H1 (cell line): ENCODE measurements around the gene RNF44. TPM values are rescaled to one million over a fixed set of nuclear protein-coding genes. Genes with fewer than 3 reads are reported as not detected.

Experiments used
- CTCF ChIA-PET: fragments of 300-600 bp; sonication (Branson Sonifier 250); formaldehyde crosslinking; loops from one replicate; lab custom pipeline; 2021; ENCODE audit not compliant: partially characterized antibody; lab: Charles Lee
- POLR2A ChIA-PET: fragments of 300-600 bp; sonication (Branson Sonifier 250); formaldehyde crosslinking; loops from one replicate; lab custom pipeline; 2021; ENCODE audit warnings: inconsistent platforms; ENCODE audit not compliant: partially characterized antibody; lab: Charles Lee
- DNase-seq, 2 experiments: peaks; one replicate each; pipeline versions ENCODE4 v3.0.0 to v3.0.0-alpha.2; 2010 to 2022; ENCODE audit warnings: low spot score in 2 of 2, low read depth in 1 of 2, mixed read lengths in 1 of 2
- FAIRE-seq: peaks from 2 replicates; lab custom pipeline; 2011; peaks lifted over from hg19 to GRCh38; lab: Jason Lieb, UNC
- H2AFZ ChIP-seq: 2 replicates; pipeline ENCODE4 v1.8.1; 2012; ENCODE audit warnings: low read length, inconsistent platforms
- H2AK5ac ChIP-seq: 2 replicates; pipeline ENCODE4 v1.6.1; 2013; ENCODE audit warnings: low read depth, low read length
- H2BK120ac ChIP-seq: replicated peaks from 2 replicates; pipeline ENCODE3; 2013; ENCODE audit warnings: low read depth, low read length, inconsistent platforms
- H2BK12ac ChIP-seq: 2 replicates; pipeline ENCODE4 v1.6.1; 2013; ENCODE audit warnings: low read depth, low read length
- H2BK15ac ChIP-seq: 2 replicates; pipeline ENCODE4 v1.6.1; 2013; ENCODE audit warnings: low read length
- H2BK20ac ChIP-seq: 2 replicates; pipeline ENCODE4 v1.6.1; 2013; ENCODE audit warnings: low read length
- H2BK5ac ChIP-seq: 2 replicates; pipeline ENCODE4 v1.6.1; 2013; ENCODE audit warnings: low read depth, low read length
- H3K14ac ChIP-seq: 2 replicates; pipeline ENCODE4 v1.6.1; 2013; ENCODE audit warnings: inconsistent platforms; ENCODE audit not compliant: insufficient read length
- H3K18ac ChIP-seq: 2 replicates; pipeline ENCODE4 v1.6.1; 2013; ENCODE audit warnings: low read length; ENCODE audit errors: extremely low read depth
- H3K23ac ChIP-seq: 2 replicates; pipeline ENCODE4 v1.6.1; 2013; ENCODE audit warnings: inconsistent platforms; ENCODE audit not compliant: insufficient read length
- H3K23me2 ChIP-seq: 2 replicates; pipeline ENCODE4 v1.6.1; 2013; ENCODE audit warnings: low read depth, low read length
- H3K27ac ChIP-seq: 2 replicates; pipeline ENCODE4 v1.6.1; 2011; ENCODE audit warnings: low read depth, low read length, inconsistent platforms
- H3K27me3 ChIP-seq, 4 experiments: replicated peaks in 1 of 4; 1 replicate in 1 of 4; 2 replicates in 3 of 4; pipeline versions ENCODE4 v1.6.1 to v1.8.1; 2011 to 2013; ENCODE audit warnings: low read length in 3 of 4, mild to moderate bottlenecking in 3 of 4, inconsistent platforms in 2 of 4, mixed read lengths in 2 of 4, moderate library complexity in 1 of 4; ENCODE audit not compliant: control insufficient read depth in 3 of 4, insufficient read depth in 3 of 4; ENCODE audit errors: extremely low read depth in 1 of 4
- H3K36me3 ChIP-seq, 4 experiments: 2 replicates each; pipeline versions ENCODE4 v1.6.1 to v1.8.1; 2011 to 2013; ENCODE audit warnings: mild to moderate bottlenecking in 4 of 4, low read length in 3 of 4, moderate library complexity in 2 of 4, control low read depth in 1 of 4, inconsistent platforms in 1 of 4; ENCODE audit not compliant: insufficient read depth in 4 of 4, control insufficient read depth in 2 of 4
- H3K4ac ChIP-seq: replicated peaks from 2 replicates; pipeline ENCODE3; 2013; ENCODE audit warnings: low read length, low read depth, mixed read lengths, inconsistent platforms; ENCODE audit not compliant: insufficient read length
- H3K4me1 ChIP-seq, 4 experiments: replicated peaks in 1 of 4; 1 replicate in 1 of 4; 2 replicates in 3 of 4; pipeline versions ENCODE4 v1.6.1 to v1.8.1; 2011 to 2013; ENCODE audit warnings: low read length in 3 of 4, inconsistent platforms in 2 of 4, mixed read lengths in 1 of 4; ENCODE audit not compliant: insufficient read depth in 4 of 4, control insufficient read depth in 3 of 4
- H3K4me2 ChIP-seq, 2 experiments: 2 replicates each; pipeline versions ENCODE4 v1.6.1 to v1.8.1; 2011 to 2013; ENCODE audit warnings: low read depth in 2 of 2, low read length in 2 of 2, control low read depth in 1 of 2, inconsistent platforms in 1 of 2, mild to moderate bottlenecking in 1 of 2; ENCODE audit not compliant: insufficient read depth in 1 of 2
- H3K4me3 ChIP-seq, 4 experiments: fragments of 200-600, 300-600 bp in 1 of 4; sonication (generic), shearing (Covaris generic), sonication (Bioruptor Twin) in 1 of 4; 2 replicates each; pipeline versions ENCODE4 v1.5.1 to v1.8.1; 2011 to 2016; ENCODE audit warnings: low read length in 4 of 4, low read depth in 3 of 4, control low read depth in 2 of 4, inconsistent platforms in 2 of 4, mild to moderate bottlenecking in 2 of 4, mixed read lengths in 1 of 4, moderate library complexity in 1 of 4; ENCODE audit not compliant: insufficient read depth in 2 of 4; ENCODE audit errors: extremely low read depth in 1 of 4
- H3K56ac ChIP-seq: replicated peaks from 2 replicates; pipeline ENCODE3; 2013; ENCODE audit warnings: low read depth, mild to moderate bottlenecking, mixed read lengths, low read length, inconsistent platforms; ENCODE audit not compliant: insufficient read length
- H3K79me1 ChIP-seq: 2 replicates; pipeline ENCODE4 v1.6.1; 2013; ENCODE audit warnings: low read depth, low read length, control low read depth
- H3K79me2 ChIP-seq, 2 experiments: 2 replicates each; pipeline versions ENCODE4 v1.6.1 to v1.8.1; 2012 to 2013; ENCODE audit warnings: low read length in 2 of 2, mild to moderate bottlenecking in 2 of 2, inconsistent platforms in 1 of 2; ENCODE audit not compliant: insufficient read depth in 2 of 2, control insufficient read depth in 1 of 2
- H3K9ac ChIP-seq, 4 experiments: replicated peaks in 1 of 4; 1 replicate in 1 of 4; 2 replicates in 3 of 4; pipeline versions ENCODE4 v1.6.1 to v1.8.1; 2011 to 2013; ENCODE audit warnings: low read depth in 3 of 4, low read length in 3 of 4, control low read depth in 2 of 4, mild to moderate bottlenecking in 2 of 4, moderate library complexity in 2 of 4, inconsistent platforms in 1 of 4; ENCODE audit errors: extremely low read depth in 1 of 4
- H3K9me3 ChIP-seq, 2 experiments: 2 replicates each; pipeline versions ENCODE4 v1.6.1 to v1.8.1; 2012 to 2013; ENCODE audit warnings: mild to moderate bottlenecking in 2 of 2, moderate library complexity in 2 of 2, control low read depth in 1 of 2, inconsistent platforms in 1 of 2, low read depth in 1 of 2, low read length in 1 of 2, mixed read lengths in 1 of 2; ENCODE audit not compliant: insufficient read depth in 2 of 2
- H4K20me1 ChIP-seq, 2 experiments: replicated peaks in 1 of 2; 2 replicates each; pipeline versions ENCODE3 to v1.8.1; 2011 to 2013; ENCODE audit warnings: inconsistent platforms in 2 of 2, low read length in 2 of 2, mild to moderate bottlenecking in 1 of 2; ENCODE audit not compliant: insufficient read depth in 2 of 2, control insufficient read depth in 1 of 2
- H4K5ac ChIP-seq: 2 replicates; pipeline ENCODE4 v1.6.1; 2013; ENCODE audit warnings: low read length, low read depth, mixed read lengths, inconsistent platforms; ENCODE audit not compliant: insufficient read length
- H4K8ac ChIP-seq: 2 replicates; pipeline ENCODE4 v1.8.0; 2013; ENCODE audit warnings: mild to moderate bottlenecking, moderate library complexity, low read length, inconsistent platforms; ENCODE audit not compliant: insufficient read depth; ENCODE audit errors: extremely low read depth
- H4K91ac ChIP-seq: replicated peaks from 2 replicates; pipeline ENCODE3; 2013; ENCODE audit warnings: low read length, mixed read lengths, inconsistent platforms; ENCODE audit not compliant: insufficient read length
- HDAC6 ChIP-seq: IDR thresholded peaks from one replicate; pipeline ENCODE4 v1.7.1; 2012; ENCODE audit warnings: low read depth, mild to moderate bottlenecking, inconsistent platforms, low read length, moderate library complexity
- WGBS, 2 experiments: shearing (Covaris generic) in 1 of 2; methylation state at CpG; one replicate each; pipeline versions ENCODE4 v1.1.6 to v1.1.7; 2013 to 2015; ENCODE audit warnings: low lambda C conversion rate in 2 of 2, mixed read lengths in 2 of 2, inconsistent platforms in 1 of 2, low coverage in 1 of 2, missing lambda C conversion rate in 1 of 2; ENCODE audit not compliant: insufficient replicate concordance in 2 of 2, insufficient coverage in 1 of 2, insufficient read length in 1 of 2; ENCODE audit errors: extremely low coverage in 1 of 2, missing lambda C conversion rate in 1 of 2; 5-methylcytosine and 5-hydroxymethylcytosine counted together
- polyA plus RNA-seq, 7 experiments: library from polyadenylated mRNA; depleted of rRNA in 3 of 7; stranded (reverse) in 5 of 7; unstranded in 2 of 7; fragments of >200 nt in 5 of 7; fragments of 200-250 nt in 2 of 7; gene quantifications; 1 replicate in 5 of 7; 2 replicates in 1 of 7; 4 replicates in 1 of 7; pipeline versions ENCODE4 v1.2.1 to v1.2.3, GENCODE V29; 2011 to 2013; ENCODE audit warnings: missing spikeins in 2 of 7, mixed read lengths in 2 of 7
- total RNA-seq: library from RNA; stranded (reverse); fragmentation: NEBNext Ultra II Directional; extraction: Animal tissue kit (Norgen Biotek cat#: 25700); gene quantifications from 2 replicates; pipeline ENCODE4 v1.2.1, GENCODE V29; 2021

Gene RNF44
- total and polyA plus RNA-seq, 2 of the 8 experiments (the other 6 are each of a cell fraction or from before 2014, with no cell fraction given), result 54.7 to 164 TPM

DNA sequence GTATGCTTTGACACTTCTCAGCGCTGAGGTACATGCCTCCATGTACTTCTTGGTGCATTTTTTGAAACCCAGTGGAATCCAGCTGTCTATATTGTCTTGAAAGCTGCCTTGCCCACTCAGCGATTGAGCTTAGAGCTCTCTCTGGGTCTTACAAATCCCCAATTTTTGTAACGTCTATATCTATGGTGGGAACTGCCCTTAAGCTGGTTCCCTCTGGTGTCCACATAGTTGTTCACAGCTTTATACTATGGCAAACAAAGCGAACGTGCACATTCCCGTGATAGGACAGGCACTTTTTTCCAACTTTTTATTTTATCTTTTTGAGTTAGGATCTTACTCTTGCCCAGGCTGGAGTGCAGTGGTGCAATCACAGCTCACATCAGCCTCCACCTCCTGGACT lies 32.8 kb upstream of the RNF44 start:
- no peak for FAIRE-seq
- WGBS, 2 experiments, result 98% methylated on average over 6 of the region's 6 CpGs; no CpG with 5 or more reads in 1 of the 2 experiments
- no peak for TF ChIP-seq HDAC6

More for the DNA sequence above, 32.8 kb upstream of the RNF44 start:
- H3K4me3 ChIP-seq, result no peak overlapping the region
- H3K4ac ChIP-seq, result no peak overlapping the region
- H3K23me2 ChIP-seq, result no peaks in the 10 kb centered on the region
- no peak overlapping the region for H2BK12ac ChIP-seq
- H3K56ac ChIP-seq, result no peak overlapping the region
- no peaks in the 10 kb centered on the region for H3K36me3 ChIP-seq
- no peaks in the 10 kb centered on the region for H3K79me2 ChIP-seq
- H3K9me3 ChIP-seq, result peaks cover 0 to 4% of the 10 kb centered on the region in 2 experiments; a peak in 1 of 4 replicates
- no peak overlapping the region for H3K14ac ChIP-seq
- no peak overlapping the region for H3K4me2 ChIP-seq
- H3K27me3 ChIP-seq, result peaks cover 0 to 2% (median 0%) of the 10 kb centered on the region in 4 experiments; a peak in 1 of 7 replicates
- no peak overlapping the region for H3K23ac ChIP-seq
- DNase-seq, result no peak
- ChIA-PET CTCF (interaction anchor here (0.7 to 1.2 kb wide), 5 partner anchors 9 to 373 kb away, joined by 3 to 4 read pairs (median 3); no protein-coding TSS in a partner anchor), POLR2A (no interaction called here)
- H4K91ac ChIP-seq, result no peak overlapping the region
- H2BK20ac ChIP-seq, result no peak overlapping the region
- no peaks in the 10 kb centered on the region for H4K20me1 ChIP-seq
- H3K79me1 ChIP-seq, result no peaks in the 10 kb centered on the region
- no peak overlapping the region for H2BK5ac ChIP-seq
- H2BK15ac ChIP-seq, result no peak overlapping the region
- H3K18ac ChIP-seq, result no peak overlapping the region
- H4K5ac ChIP-seq, result no peak overlapping the region
- no peak overlapping the region for H3K9ac ChIP-seq
- no peak overlapping the region for H4K8ac ChIP-seq
- no peak overlapping the region for H2AFZ ChIP-seq
- no peak overlapping the region for H2BK120ac ChIP-seq
- peaks cover 0 to 2% (median 0%) of the 10 kb centered on the region in 4 experiments; a peak in 1 of 7 replicates for H3K4me1 ChIP-seq
- no peak overlapping the region for H2AK5ac ChIP-seq
- H3K27ac ChIP-seq, result no peak overlapping the region
